Common myeloid progenitor, CD34-positive (primary cell): ENCODE measurements around the gene ZMYND11.
"Not testable (repeated sequence)": the region's sequence is repeated elsewhere in the genome, so short reads cannot be mapped to it uniquely, and the experiment has no call there.

ENCODE experiments used
- CTCF ChIA-PET: fragments of 350-600 bp; sonication (Branson Sonifier 250); formaldehyde crosslinking; loops from one replicate; lab custom pipeline; 2021; ENCODE audit warnings: antibody characterized with exemption; lab: Charles Lee
- POLR2A ChIA-PET: fragments of 350-600 bp; sonication (Branson Sonifier 250); formaldehyde crosslinking; loops from one replicate; lab custom pipeline; 2021; ENCODE audit warnings: antibody characterized with exemption; lab: Charles Lee
- DNase-seq, 3 donors: peaks; one replicate each; pipeline versions ENCODE4 v3.0.0 to v3.0.0-alpha.2; 2013
- H3K27ac ChIP-seq, 2 experiments: 1 replicate in 1 of 2; 2 replicates in 1 of 2; pipeline ENCODE4 v1.7.0; 2013; ENCODE audit warnings: inconsistent platforms in 2 of 2, low read length in 2 of 2, mild to moderate bottlenecking in 2 of 2, low read depth in 1 of 2, moderate library complexity in 1 of 2; ENCODE audit not compliant: severe bottlenecking in 2 of 2, insufficient read depth in 1 of 2, poor library complexity in 1 of 2
- H3K27me3 ChIP-seq, 5 experiments: replicated peaks in 2 of 5; 1 replicate in 3 of 5; 2 replicates in 2 of 5; pipeline versions ENCODE4 v1.6.1 to v1.7.0; 2013; ENCODE audit warnings: low read length in 4 of 5, mild to moderate bottlenecking in 2 of 5, moderate library complexity in 2 of 5, inconsistent platforms in 1 of 5; ENCODE audit not compliant: insufficient read depth in 5 of 5, control insufficient read depth in 4 of 5
- H3K36me3 ChIP-seq, 4 experiments: 1 replicate in 2 of 4; 2 replicates in 2 of 4; pipeline versions ENCODE4 v1.6.1 to v1.7.0; 2013; ENCODE audit warnings: low read length in 3 of 4, control low read depth in 1 of 4, mild to moderate bottlenecking in 1 of 4; ENCODE audit not compliant: control insufficient read depth in 4 of 4, insufficient read depth in 4 of 4
- H3K4me1 ChIP-seq, 4 experiments: 1 replicate in 3 of 4; 2 replicates in 1 of 4; pipeline versions ENCODE4 v1.6.1 to v1.7.1; 2013; ENCODE audit warnings: low read length in 3 of 4, mild to moderate bottlenecking in 3 of 4, control low read depth in 1 of 4, inconsistent platforms in 1 of 4, moderate library complexity in 1 of 4; ENCODE audit not compliant: control insufficient read depth in 4 of 4, insufficient read depth in 4 of 4; ENCODE audit errors: control extremely low read depth in 1 of 4
- H3K4me3 ChIP-seq, 7 experiments: 1 replicate in 4 of 7; 2 replicates in 3 of 7; pipeline versions ENCODE4 v1.5.1 to v1.7.0; 2013; ENCODE audit warnings: mild to moderate bottlenecking in 7 of 7, low read length in 6 of 7, moderate library complexity in 6 of 7, inconsistent platforms in 2 of 7, low read depth in 2 of 7, control low read depth in 1 of 7; ENCODE audit not compliant: insufficient read depth in 4 of 7, control insufficient read depth in 1 of 7; ENCODE audit errors: extremely low read depth in 1 of 7
- H3K9me3 ChIP-seq, 5 experiments: 1 replicate in 4 of 5; 2 replicates in 1 of 5; pipeline versions ENCODE4 v1.6.1 to v1.7.1; 2013; ENCODE audit warnings: low read length in 4 of 5, mild to moderate bottlenecking in 2 of 5, inconsistent platforms in 1 of 5, low read depth in 1 of 5, moderate library complexity in 1 of 5; ENCODE audit not compliant: control insufficient read depth in 4 of 5, insufficient read depth in 2 of 5; ENCODE audit errors: control extremely low read depth in 1 of 5
- WGBS: methylation state at CpG from one replicate; pipeline ENCODE4 v1.1.5; 2013; ENCODE audit not compliant: insufficient coverage; 5-methylcytosine and 5-hydroxymethylcytosine counted together

The ZMYND11 gene

GRCh38 chr10:260819-261429, 125.7 kb downstream of the ZMYND11 start:
- ChIA-PET POLR2A (no interaction called here), CTCF (no interaction called here)
- peak in 2 of 3 donors; percentile 1 to 5 for DNase-seq
- no peaks in the 10 kb centered on the region for H3K9me3 ChIP-seq
- H3K27ac ChIP-seq, result no peak overlapping the region
- no peaks in the 10 kb centered on the region for H3K36me3 ChIP-seq
- 72% methylated on average over 11 of the region's 15 CpGs for WGBS
- H3K4me3 ChIP-seq, result no peak overlapping the region
- peaks cover 0 to 2% (median 0%) of the 10 kb centered on the region in 4 experiments for H3K4me1 ChIP-seq
- H3K27me3 ChIP-seq, result no peaks in the 10 kb centered on the region

GRCh38 chr10:264160-265073, 129.2 kb downstream of the ZMYND11 start:
- H3K9me3 ChIP-seq, CTCF ChIA-PET, H3K27me3 ChIP-seq, H3K27ac ChIP-seq, DNase-seq, H3K4me3 ChIP-seq, H3K4me1 ChIP-seq, H3K36me3 ChIP-seq: not testable (repeated sequence)
- POLR2A ChIA-PET, result interaction anchor here (0.5 kb wide), 1 partner anchor 174 kb away, joined by 3 read pairs; no protein-coding TSS in a partner anchor
- 92% methylated on average over 3 of the region's 11 CpGs for WGBS

GRCh38 chr10:265074-265440, 129.8 kb downstream of the ZMYND11 start:
- whole genome bisulfite sequencing, result 94% methylated on average over 4 of the region's 6 CpGs
- CTCF ChIA-PET, H3K36me3 ChIP-seq, H3K4me3 ChIP-seq, H3K4me1 ChIP-seq, H3K27ac ChIP-seq, DNase-seq, H3K27me3 ChIP-seq, H3K9me3 ChIP-seq: not testable (repeated sequence)
- POLR2A ChIA-PET, result interaction anchor here (0.5 kb wide), 1 partner anchor 174 kb away, joined by 3 read pairs; no protein-coding TSS in a partner anchor

GRCh38 chr10:265816-266588, 130.7 kb downstream of the ZMYND11 start:
- H3K27ac ChIP-seq, H3K36me3 ChIP-seq, H3K9me3 ChIP-seq, POLR2A ChIA-PET, H3K27me3 ChIP-seq, DNase-seq, H3K4me1 ChIP-seq, CTCF ChIA-PET, H3K4me3 ChIP-seq: not testable (repeated sequence)
- no CpG with 5 or more reads among the region's 5 CpGs for WGBS

- Histone ChIP-seq H3K4me3 (no peak overlapping the region), H3K27ac (no peak overlapping the region), H3K9me3 (no peaks in the 10 kb centered on the region), H3K36me3 (no peaks in the 10 kb centered on the region), H3K27me3 (peaks cover 0 to 2% (median 0%) of the 10 kb centered on the region in 5 experiments), H3K4me1 (no peaks in the 10 kb centered on the region)
- ChIA-PET CTCF (no interaction called here), POLR2A (no interaction called here)
- no peak for DNase-seq
- WGBS, result 100% methylated on average over 4 of the region's 8 CpGs
These were observed 131.7 kb downstream of the ZMYND11 start for GRCh38 chr10:266974-267425.

- ChIA-PET POLR2A (no interaction called here), CTCF (no interaction called here)
- 93% methylated on average over 9 of the region's 11 CpGs for WGBS
- DNase-seq, result no peak
- no peak overlapping the region for H3K27ac ChIP-seq
- no peaks in the 10 kb centered on the region for H3K36me3 ChIP-seq
- peaks cover 0 to 2% (median 0%) of the 10 kb centered on the region in 5 experiments for H3K27me3 ChIP-seq
- no peaks in the 10 kb centered on the region for H3K9me3 ChIP-seq
- no peak overlapping the region for H3K4me3 ChIP-seq
- no peaks in the 10 kb centered on the region for H3K4me1 ChIP-seq
These were observed 132.4 kb downstream of the ZMYND11 start for GRCh38 chr10:267705-268104.
